Activated effector memory CD4-positive, alpha-beta T cell treated with anti-CD3 and anti-CD28 coated beads, Interleukin-2, amount 50 U/mL, for 16 hours (primary cell): Measurements from ENCODE around the gene MARCHF11.

ENCODE experiments used
- DNase-seq: peaks from one replicate; pipeline ENCODE4 v3.0.0-alpha.2; 2020

Gene MARCHF11

GRCh38 chr5:16131878-16132277, 47.7 kb downstream of the MARCHF11 start:
- no peak for DNase-seq

GRCh38 chr5:16128944-16129343, 50.6 kb downstream of the MARCHF11 start:
- DNase-seq = no peak

- no peak for DNase-seq
These were observed 51.6 kb downstream of the MARCHF11 start for GRCh38 chr5:16127865-16128544.

GRCh38 chr5:16120579-16120978, 59.0 kb downstream of the MARCHF11 start:
- DNase-seq = no peak

DNA sequence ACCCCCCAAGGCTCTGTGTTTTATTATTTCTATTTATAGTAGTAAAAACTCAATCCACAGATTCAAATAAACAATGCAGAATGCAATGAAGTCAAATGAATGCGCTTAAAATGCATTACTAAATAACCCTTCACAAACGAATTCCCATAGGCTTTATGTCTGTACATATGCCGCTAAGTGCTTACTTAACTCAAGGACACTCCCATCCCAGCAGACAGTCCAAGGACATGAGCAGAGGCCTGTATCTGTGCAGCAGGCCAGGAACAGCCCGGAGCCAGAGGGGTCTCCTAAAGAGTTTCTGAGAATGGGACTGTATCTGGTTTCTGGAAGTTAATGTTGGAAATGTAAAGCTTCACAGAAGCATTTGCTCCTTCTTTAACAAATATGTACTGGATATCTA, 59.8 kb downstream of the MARCHF11 start:
- DNase-seq = no peak

- no peak for DNase-seq
These were observed 64.5 kb downstream of the MARCHF11 start for GRCh38 chr5:16115140-16115539.

DNA sequence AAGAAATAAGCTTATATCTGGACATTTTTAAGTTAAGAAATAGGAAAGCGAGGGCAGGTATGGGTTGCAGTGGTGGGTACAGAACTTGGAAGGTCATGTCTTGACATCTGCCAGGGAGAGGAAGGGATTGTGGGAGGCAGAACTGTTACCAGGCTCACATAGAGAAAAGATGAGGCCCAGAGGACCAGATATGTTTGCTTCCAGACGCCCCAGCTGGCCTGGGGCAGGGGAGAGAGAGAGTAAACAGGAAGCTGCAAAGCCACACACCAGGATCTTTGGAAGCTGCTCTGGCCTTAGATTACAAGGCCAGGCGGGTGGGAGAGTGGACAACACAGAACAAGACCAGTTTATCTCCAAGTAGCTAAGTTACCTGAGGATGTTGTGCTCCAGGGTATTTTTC, 71.2 kb downstream of the MARCHF11 start:
- DNase-seq = no peak

GRCh38 chr5:16104961-16105360, 74.6 kb downstream of the MARCHF11 start:
- no peak for DNase-seq

DNA sequence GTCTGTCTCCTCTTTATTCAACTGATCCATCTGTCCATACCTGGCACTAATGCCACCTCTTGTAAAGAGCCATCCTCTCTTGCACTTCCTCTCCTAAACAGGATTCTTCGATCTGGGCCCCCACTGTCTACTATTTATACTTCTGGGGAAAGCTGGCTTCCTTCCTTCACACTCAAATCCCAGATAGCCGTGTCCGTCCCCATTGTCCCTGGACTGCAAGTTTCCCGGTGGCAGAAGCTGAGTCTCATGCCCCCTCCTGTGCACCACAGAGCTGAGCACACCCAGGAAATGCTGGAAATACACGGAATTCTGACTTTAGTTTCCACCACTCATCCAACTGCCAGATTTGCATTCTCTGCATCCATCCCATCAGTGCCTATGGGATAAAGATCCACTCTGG, 84.0 kb downstream of the MARCHF11 start:
- DNase-seq = no peak

- DNase-seq = no peak
These were observed 89.3 kb downstream of the MARCHF11 start for GRCh38 chr5:16090270-16090669.

- DNase-seq = no peak
These were observed 96.6 kb downstream of the MARCHF11 start for GRCh38 chr5:16082982-16083381.

- DNase-seq = no peak
These were observed 97.5 kb downstream of the MARCHF11 start for GRCh38 chr5:16082053-16082452.

DNA sequence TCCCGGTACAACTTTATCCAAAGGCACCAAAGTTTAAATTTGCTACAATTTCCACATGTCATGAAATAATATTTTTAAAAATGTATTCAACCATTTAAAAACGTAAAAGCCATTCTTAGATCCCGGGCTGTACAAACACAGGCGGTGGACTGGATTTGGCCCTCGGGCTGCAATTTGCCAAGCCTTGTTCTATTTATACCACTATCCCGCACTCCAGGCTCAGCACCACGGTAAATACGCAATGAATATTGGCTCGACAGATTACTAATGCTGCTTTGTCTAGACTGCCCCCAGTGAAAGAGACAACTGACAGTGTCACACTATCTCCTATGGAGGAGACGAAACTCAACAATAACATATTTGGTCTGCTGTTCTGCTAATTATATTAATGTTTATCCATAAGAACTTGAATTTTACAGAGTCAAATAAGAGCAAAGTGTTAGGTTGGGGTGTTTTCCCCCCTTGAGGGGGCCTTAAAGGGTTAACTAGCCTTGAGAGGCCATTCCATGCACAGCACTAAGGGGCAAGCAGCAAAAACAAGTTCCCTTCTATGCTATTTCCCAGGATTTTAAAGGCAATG, 98.1 kb downstream of the MARCHF11 start:
- DNase-seq = no peak

DNA sequence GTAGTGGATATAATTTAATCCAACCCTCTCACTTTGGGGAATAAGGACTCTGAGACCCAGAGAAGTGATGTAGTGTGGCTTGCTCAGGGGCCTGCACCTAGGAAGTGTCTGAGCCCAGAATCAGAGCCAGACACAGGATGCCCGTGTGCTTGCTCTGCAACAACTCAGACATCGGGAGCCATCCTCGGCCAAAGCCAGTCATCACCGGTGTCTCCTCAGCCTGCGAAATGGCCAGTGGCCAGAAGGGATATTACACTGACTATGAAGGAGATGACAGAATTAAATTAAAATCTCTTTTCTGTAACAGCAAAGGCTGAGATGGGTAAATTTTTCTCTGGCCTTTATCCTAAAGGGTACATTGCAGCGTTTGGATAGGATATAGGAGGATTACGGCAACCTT, 102.9 kb downstream of the MARCHF11 start:
- DNase-seq = no peak

DNA sequence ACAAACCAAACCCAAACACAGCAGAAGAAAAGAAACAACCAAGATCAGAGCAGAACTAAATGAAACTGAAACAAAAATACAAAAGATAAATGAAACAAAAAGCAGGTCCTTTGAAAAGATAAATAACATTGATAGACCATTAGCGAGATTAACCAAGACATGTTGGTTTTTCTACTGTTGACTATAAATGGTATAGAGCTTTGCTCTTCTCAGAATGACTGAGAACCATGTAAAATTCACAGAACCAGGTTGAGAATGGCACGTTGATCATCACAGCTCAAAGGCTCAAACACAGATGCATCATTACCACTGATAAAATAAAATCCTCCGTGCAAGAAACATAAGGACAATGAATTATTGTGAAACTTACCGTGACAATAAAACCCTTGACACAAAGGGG, 105.2 kb downstream of the MARCHF11 start:
- no peak for DNase-seq

- no peak for DNase-seq
These were observed 107.0 kb downstream of the MARCHF11 start for GRCh38 chr5:16072616-16073015.

DNA sequence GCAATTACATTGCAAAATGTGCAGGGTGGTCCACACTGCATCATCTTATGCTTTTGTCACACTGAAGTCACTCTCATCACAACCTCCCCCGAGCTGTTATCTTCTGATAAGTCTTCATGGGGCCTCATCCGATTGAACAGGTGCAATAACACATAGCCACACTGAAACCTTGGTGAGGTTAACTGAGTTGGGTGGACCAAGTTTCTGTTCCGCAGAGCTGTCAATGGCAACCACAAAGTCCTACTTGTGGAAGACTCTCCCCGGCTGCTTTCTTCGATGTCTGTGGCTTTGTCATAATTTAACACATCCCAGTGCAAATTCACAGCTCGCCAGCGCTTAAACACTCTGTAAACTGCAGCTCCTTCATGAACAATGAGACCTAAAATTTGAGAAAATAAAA, 112.2 kb downstream of the MARCHF11 start:
- DNase-seq = no peak

- no peak for DNase-seq
These were observed 112.8 kb downstream of the MARCHF11 start for GRCh38 chr5:16066810-16067209.

GRCh38 chr5:16066320-16066719, 113.3 kb downstream of the MARCHF11 start:
- no peak for DNase-seq

DNA sequence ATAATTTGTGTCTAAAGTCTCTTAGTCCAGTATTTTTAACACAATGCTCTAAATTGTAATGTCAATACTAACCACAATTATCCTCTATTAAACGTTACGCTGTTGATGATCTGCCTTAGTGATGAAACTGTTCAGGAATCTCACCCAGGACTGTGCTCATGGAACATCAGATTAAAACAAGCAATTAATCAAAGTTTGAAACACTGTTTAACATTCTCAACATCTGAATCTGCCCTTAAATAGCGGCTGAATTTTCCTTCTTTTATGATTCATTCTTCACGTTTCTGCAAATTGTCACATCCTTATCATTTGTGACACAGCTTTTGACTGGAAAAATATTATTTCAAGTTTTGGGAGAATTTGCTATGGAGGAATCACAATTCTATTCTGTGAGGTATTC, 113.8 kb downstream of the MARCHF11 start:
- DNase-seq = no peak

DNA sequence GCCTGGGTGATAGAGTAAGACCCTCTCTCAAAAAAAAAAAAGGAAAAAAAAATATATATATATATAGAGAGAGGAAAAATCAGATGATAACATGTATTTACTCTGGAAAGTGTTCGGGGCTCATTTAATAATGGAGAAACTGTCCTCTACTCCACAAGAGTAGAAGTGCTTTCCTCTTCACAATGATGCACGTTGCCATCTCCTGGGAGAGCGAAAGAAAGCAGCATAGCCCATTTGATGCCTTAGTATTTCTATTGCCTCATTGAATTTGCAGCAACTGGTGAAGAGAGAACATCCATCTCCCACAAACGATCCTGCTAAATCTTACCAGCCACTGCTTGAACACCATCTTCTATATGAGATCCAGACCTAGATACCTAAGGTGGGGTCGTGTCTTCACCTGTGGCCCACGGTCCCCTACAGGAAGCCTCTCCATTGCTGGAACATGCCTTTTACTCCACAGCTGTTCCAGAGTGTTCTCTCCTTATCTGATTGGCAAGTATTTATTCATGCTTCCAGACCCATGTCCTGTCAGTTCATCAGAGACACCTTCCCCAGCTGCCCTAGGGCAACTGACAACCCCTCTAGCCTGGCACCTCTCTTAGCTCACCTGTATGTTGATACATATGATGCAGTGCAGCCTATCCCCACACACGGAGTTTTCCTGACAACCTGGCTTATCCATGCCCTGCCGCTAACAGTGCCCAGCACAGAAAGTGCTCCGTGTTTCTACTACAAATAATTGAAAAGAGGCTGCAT, 115.3 kb downstream of the MARCHF11 start:
- DNase-seq = no peak

- no peak for DNase-seq
These were observed 118.4 kb downstream of the MARCHF11 start for GRCh38 chr5:16061163-16061562.

DNA sequence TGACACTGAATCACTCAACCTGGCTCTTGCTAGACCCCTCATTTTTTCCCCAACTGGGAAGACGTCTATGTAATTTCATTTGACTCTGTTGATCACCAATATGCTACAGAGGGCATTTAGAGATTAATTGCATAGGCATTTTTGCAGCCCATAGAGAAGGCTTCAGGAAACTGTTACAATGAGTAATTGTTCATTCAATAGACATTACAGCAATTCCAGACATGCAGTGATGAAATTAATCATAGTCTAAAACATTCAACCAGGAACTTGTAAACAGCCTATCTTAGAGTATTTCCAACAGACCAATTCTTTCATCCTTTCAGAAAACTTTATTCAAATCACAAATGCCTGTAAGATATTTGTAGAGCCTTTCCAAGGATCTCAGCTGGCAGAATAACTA, 122.3 kb downstream of the MARCHF11 start:
- DNase-seq = no peak

GRCh38 chr5:16051246-16051755, 128.3 kb downstream of the MARCHF11 start:
- DNase-seq = no peak
